ENCODE measurements around the gene FHIT.

Gene FHIT

GRCh38 chr3:60399861-60400845 is 851.1 kb downstream of the FHIT start:
- no peak for DNase-seq (ENCODE audit: low spot score)

- DNase-seq (ENCODE audit: low spot score) = no peak
Observed at GRCh38 chr3:60399292-60399691, 852.0 kb downstream of the FHIT start.

- no peak for DNase-seq (ENCODE audit: low spot score)
Observed at GRCh38 chr3:60395173-60395762, 856.0 kb downstream of the FHIT start.

- DNase-seq (ENCODE audit: low spot score) = no peak
Observed at GRCh38 chr3:60393946-60394345, 857.3 kb downstream of the FHIT start.

- no peak for DNase-seq (ENCODE audit: low spot score)
Observed at GRCh38 chr3:60392501-60392900, 858.8 kb downstream of the FHIT start.

- no peak for DNase-seq (ENCODE audit: low spot score)
Observed at GRCh38 chr3:60391292-60391691, 860.0 kb downstream of the FHIT start.

- no peak for DNase-seq (ENCODE audit: low spot score)
Observed at GRCh38 chr3:60388731-60389130, 862.5 kb downstream of the FHIT start.

- DNase-seq (ENCODE audit: low spot score) = no peak
Observed at GRCh38 chr3:60386306-60386705, 864.9 kb downstream of the FHIT start.

GRCh38 chr3:60384341-60384740 is 866.9 kb downstream of the FHIT start:
- DNase-seq (ENCODE audit: low spot score) = no peak

GRCh38 chr3:60383345-60383744 is 867.9 kb downstream of the FHIT start:
- no peak for DNase-seq (ENCODE audit: low spot score)

GRCh38 chr3:60366486-60366885 is 884.8 kb downstream of the FHIT start:
- DNase-seq (ENCODE audit: low spot score) = no peak

- no peak for DNase-seq (ENCODE audit: low spot score)
Observed at GRCh38 chr3:60365360-60365759, 885.9 kb downstream of the FHIT start.

GRCh38 chr3:60364475-60364874 is 886.8 kb downstream of the FHIT start:
- no peak for DNase-seq (ENCODE audit: low spot score)

- DNase-seq (ENCODE audit: low spot score) = no peak
Observed at GRCh38 chr3:60363817-60364216, 887.4 kb downstream of the FHIT start.

GRCh38 chr3:60355825-60356224 is 895.4 kb downstream of the FHIT start:
- no peak for DNase-seq (ENCODE audit: low spot score)

- DNase-seq (ENCODE audit: low spot score) = no peak
Observed at GRCh38 chr3:60351481-60351880, 899.8 kb downstream of the FHIT start.

- DNase-seq (ENCODE audit: low spot score) = no peak
Observed at GRCh38 chr3:60344340-60344739, 906.9 kb downstream of the FHIT start.

- DNase-seq (ENCODE audit: low spot score) = no peak
Observed at GRCh38 chr3:60343831-60344230, 907.4 kb downstream of the FHIT start.

GRCh38 chr3:60339304-60339703 is 911.9 kb downstream of the FHIT start:
- no peak for DNase-seq (ENCODE audit: low spot score)

GRCh38 chr3:60337421-60337820 is 913.8 kb downstream of the FHIT start:
- DNase-seq (ENCODE audit: low spot score) = no peak

- DNase-seq (ENCODE audit: low spot score) = no peak
Observed at GRCh38 chr3:60336061-60336460, 915.2 kb downstream of the FHIT start.

- no peak for DNase-seq (ENCODE audit: low spot score)
Observed at GRCh38 chr3:60333710-60334109, 917.5 kb downstream of the FHIT start.

GRCh38 chr3:60330107-60330506 is 921.1 kb downstream of the FHIT start:
- no peak for DNase-seq (ENCODE audit: low spot score)

All from germinal center (tissue), 1 donor.